ENCODE measurements around the gene BTAF1.
"Not testable (repeated sequence)": the region's sequence is repeated elsewhere in the genome, so short reads cannot be mapped to it uniquely, and the experiment has no call there.

The BTAF1 gene

DNA sequence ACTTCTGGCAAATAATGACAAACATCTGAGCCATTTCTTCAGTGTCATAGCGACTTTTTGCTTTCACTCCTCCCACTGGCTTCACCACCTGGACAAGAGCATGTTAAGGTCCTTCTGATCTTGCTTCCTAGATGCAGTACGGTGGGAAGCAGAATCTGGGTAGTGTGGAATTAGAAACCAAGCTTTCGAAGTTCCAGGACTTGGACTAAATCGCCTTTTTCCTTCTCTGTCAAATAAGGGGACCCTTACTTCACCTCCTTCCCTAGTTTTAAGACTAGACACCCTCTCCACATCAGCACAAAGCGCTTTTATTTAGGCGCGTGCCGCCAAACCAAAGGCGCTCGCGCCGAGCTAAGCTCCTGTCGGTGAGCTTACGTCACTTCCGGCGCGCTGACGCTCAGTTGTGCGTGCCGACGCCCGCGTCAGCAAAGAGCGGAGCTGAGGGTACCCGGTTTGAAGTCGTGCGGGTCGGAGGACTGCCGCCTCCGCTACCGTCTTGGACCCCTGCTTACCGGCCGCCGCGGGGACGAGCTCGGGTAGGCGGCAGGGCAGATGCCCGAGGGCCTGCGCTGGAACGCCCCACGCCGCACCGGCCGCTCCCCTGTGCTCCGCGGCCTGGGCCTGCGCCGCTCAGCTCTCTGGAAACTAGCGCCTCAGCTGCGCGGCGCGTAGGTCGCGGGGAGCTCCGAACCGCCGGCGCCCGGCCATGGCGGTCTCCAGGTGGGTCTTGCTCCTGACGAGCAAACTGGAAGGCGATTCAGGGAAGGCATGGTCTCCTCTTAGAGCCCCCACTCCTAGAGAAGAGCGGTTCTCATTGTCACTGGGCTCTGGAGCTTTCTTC is at the start of gene BTAF1:
Gene BTAF1 (plus strand): TSS at position 400 of the 841 bp plus-strand sequence. CDS start 307 bp downstream, at position 707.
- DNase-seq (ENCODE audit: low read depth) = peak; percentile 79

DNA sequence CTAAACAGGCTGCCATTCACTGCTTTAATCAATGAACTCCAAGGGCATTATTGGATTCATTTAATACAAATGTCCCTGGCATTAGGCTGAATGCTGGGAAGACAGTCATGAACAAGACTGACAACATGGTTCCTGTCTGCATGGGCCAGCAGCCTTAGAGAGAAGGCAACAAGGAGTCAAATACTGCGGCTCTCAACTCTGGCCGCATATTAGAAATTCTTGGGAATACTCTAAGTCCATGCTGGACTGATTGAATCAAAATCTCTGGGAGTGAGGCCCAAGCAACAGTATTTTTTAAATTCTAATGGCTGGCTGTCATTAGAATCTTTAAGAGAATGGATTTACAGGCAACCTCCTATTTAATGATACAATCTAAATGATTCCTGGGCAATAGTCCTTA is 48.4 kb upstream of the BTAF1 start:
- no peak for DNase-seq (ENCODE audit: low read depth)

GRCh38 chr10:91875779-91876178 is 47.8 kb upstream of the BTAF1 start:
- no peak for DNase-seq (ENCODE audit: low read depth)

- DNase-seq (ENCODE audit: low read depth) = no peak
Measured at GRCh38 chr10:91879515-91880170, 43.9 kb upstream of the BTAF1 start.

DNA sequence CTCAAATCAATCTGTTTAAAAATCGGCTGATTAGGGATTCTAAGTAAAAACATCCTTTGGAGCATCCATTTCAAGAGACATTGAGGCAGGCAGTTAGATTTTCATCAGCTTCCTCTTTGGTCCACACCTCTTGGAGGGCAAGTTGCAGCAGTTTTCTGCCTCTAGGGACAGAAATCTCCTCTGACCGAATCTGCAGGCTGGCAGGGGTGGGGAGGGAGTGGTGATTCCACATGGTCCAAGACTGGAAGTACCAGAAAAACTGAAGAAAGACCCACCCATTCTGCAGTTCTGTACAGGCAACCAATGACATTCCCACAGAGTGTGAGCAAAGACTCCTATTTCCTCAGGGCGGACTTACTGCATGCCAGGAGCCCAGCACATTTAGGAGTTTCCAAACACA is 43.3 kb upstream of the BTAF1 start:
- no peak for DNase-seq (ENCODE audit: low read depth)

GRCh38 chr10:91883549-91884444 is 39.8 kb upstream of the BTAF1 start:
- DNase-seq (ENCODE audit: low read depth) = no peak

DNA sequence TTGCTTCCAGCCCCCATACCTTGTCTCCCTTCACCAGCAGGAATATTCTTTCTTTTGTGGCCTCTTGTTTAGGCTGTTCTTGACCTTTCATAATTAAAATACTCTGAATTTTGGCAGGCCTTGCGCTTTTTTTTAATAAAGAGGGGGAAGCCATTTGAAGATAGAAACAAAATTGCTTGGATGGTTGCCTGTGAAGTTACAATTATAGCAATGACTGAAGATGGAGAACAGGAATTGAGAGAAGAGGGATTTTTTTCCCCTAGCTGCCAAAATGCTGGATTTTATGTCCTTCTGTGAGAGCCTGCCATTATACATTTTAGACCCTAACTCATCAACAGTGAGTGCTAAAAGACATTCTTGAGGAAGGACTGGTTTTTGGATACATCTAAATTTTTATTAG is 39.0 kb upstream of the BTAF1 start:
- no peak for DNase-seq (ENCODE audit: low read depth)

- no peak for DNase-seq (ENCODE audit: low read depth)
Measured at GRCh38 chr10:91885362-91886079, 38.0 kb upstream of the BTAF1 start.

DNA sequence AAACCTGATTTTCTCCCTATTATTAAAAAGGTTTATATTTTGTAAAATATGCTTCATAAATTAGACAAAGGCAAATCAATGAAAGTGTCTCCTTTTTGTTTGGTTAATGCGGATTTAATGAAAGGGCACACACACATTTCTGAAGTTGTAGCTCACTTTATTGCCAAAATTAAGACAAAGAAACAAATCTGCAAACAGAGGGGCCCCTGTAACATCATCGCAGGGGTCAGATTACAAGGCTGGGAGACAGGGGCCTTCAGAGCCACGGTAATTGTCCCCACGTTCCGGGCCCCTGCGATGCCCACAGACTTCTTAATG is 36.7 kb upstream of the BTAF1 start:
- DNase-seq (ENCODE audit: low read depth) = no peak

GRCh38 chr10:91887272-91888076 is 36.1 kb upstream of the BTAF1 start:
- no peak for DNase-seq (ENCODE audit: low read depth)

DNA sequence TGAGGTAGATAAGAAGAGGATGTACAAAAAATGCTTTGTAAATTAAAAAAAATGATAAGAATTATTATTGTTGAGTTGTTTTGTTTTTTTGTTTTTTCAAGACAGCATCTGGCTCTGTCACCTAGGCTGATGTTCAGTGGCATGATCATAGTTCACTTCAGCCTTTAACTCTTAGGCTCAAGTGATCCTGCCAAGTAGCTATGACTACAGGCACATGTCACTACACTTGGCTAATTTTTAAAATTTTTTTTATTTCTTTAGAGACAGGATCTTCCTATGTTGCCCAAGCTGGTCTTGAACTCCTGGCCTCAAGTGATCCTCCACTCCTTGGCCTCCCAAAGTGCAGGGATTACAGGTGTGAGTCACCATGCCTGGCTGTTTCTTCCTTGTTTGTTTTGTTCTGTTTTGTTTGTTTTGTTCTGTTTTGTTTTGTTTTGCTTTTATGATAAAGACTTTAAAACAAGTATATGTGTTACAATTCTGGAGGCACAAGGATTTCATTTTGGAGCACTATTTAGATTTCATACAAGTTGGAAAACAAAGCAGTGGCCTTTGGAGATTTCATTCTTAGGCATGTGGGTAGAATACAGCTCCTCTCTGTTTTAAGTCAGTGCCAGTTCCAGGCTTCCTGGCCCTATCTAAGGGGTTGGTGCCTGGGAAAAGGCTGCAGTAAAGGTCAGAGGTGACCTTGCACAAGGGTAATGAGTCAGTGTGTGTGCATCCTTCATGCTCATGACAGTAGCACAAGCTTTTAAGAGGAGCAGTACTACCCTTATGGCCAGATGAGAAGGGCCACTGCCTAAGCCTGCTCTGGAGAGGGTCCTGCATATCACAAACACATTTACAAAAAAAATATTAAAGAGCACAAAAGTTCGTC is 32.2 kb upstream of the BTAF1 start:
- DNase-seq (ENCODE audit: low read depth) = peak; percentile 73

DNA sequence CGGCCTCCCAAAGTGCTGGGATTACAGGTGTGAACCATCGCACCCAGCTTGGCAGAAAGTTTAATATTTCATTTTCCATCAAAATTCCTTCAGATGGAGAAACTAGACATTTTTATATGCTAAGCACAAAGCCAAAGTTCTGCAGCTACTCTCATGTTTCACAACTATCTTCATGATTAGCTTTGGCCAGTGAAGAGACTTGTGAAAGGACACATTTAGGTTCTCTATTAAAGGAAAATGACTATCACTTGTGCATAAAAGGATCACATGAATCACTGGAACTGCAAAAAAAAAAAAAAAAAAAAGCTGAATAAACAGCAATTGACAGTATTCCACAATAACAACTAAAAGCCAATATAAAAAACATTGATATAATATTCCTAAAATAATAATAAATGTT is 30.5 kb upstream of the BTAF1 start:
- DNase-seq (ENCODE audit: low read depth) = no peak

GRCh38 chr10:91894261-91894685 is 29.3 kb upstream of the BTAF1 start:
- not testable (repeated sequence) for DNase-seq (ENCODE audit: low read depth)

GRCh38 chr10:91896212-91896756 is 27.3 kb upstream of the BTAF1 start:
- DNase-seq (ENCODE audit: low read depth) = no peak

DNA sequence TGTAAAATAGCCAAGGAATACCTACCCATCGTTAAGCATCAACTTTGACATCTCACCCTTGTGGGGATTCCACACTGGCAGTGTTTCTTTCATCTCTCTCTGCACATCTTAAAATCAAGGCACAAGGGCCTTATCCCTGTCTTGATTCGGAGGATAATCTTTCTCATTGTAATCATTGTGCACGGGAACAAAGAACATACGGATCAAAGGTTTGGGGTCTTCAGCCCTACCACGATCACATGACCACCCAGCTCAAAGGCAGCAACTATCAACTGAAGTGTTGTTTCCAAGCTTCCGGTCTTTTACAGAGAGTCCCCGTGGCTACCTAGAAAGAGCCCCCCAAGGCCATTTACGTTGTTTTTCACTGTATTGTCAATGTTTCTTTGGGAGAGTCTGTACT is 26.1 kb upstream of the BTAF1 start:
- DNase-seq (ENCODE audit: low read depth) = no peak

- DNase-seq (ENCODE audit: low read depth) = peak; percentile 92
Measured at GRCh38 chr10:91901784-91902677, 21.5 kb upstream of the BTAF1 start.

GRCh38 chr10:91907033-91907594 is 16.5 kb upstream of the BTAF1 start:
- no peak for DNase-seq (ENCODE audit: low read depth)

GRCh38 chr10:91907914-91908336 is 15.6 kb upstream of the BTAF1 start:
- no peak for DNase-seq (ENCODE audit: low read depth)
